K562 (cell line): ENCODE results near the gene DNAJB6. TPM values are rescaled to one million over a fixed set of nuclear protein-coding genes. Genes with fewer than 3 reads are reported as not detected.

Source experiments
- EHMT2 ChIP-seq: fragments of 450-650 bp; IDR thresholded peaks from 2 replicates; pipeline ENCODE4 v1.6.1; 2018; ENCODE audit warnings: antibody characterized with exemption
- RREB1 ChIP-seq: fragments of 250-450 bp; sonication (Bioruptor Pico); IDR thresholded peaks from 2 replicates; pipeline ENCODE4 v1.4.0; 2020
- polyA plus RNA-seq, 8 experiments: library from polyadenylated mRNA; depleted of rRNA in 4 of 8; stranded (reverse) in 5 of 8; unstranded in 3 of 8; fragments of >200 nt; fragmentation: Nextera tagmentation in 2 of 8; fragmentation: Illumina TruSeq in 1 of 8; extraction: Ambion mirVana in 2 of 8; extraction: Trizol in 1 of 8; gene quantifications; 2 replicates each; pipeline versions ENCODE4 v1.2.1 to v1.2.3, GENCODE V29; 2011 to 2014; ENCODE audit warnings: inconsistent platforms in 1 of 8, missing spikeins in 1 of 8
- total RNA-seq, 7 experiments: library from RNA; depleted of rRNA in 6 of 7; stranded (reverse); fragments of >200 nt in 6 of 7; fragmentation: Illumina TruSeq in 2 of 7; extraction: Trizol in 2 of 7; gene quantifications; 2 replicates each; pipeline versions ENCODE4 v1.2.1 to v1.2.3, GENCODE V29; 2011 to 2021; ENCODE audit warnings: low replicate concordance in 1 of 7

The DNAJB6 gene
- total and polyA plus RNA-seq, 9 of the 15 experiments (the other 6 are each of a cell fraction or from before 2014, with no cell fraction given): 84.5 to 158 (median 135) TPM

- TF ChIP-seq RREB1 (no peak), EHMT2 (no peak)
- TF ChIP-seq, all 486 proteins: peak for 175
These were observed 61.2 kb downstream of the DNAJB6 start (continued) for GRCh38 chr7:157397731-157398691.
